ENCODE measurements around the gene BRDT.

DNA sequence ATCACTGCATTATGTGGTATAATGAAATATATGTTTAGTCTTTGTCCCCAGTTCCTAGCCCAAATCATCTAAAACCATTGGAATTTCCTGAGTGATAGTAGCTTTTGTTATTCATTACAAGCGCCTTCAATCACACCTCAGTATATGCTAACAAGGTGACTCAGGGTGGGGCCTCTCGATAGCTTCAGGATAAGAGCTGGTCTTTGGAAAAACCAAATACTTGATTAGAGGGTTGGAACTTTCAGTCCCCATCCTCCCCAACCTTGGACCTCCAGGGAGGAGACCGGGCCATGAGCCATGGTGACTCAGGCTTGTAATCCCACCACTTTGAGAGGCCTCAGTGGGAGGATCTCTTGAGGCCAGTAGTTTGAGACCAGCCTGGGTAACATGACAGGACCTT, 5.1 kb upstream of the BRDT start:
- TF ChIP-seq, protein P1, sequence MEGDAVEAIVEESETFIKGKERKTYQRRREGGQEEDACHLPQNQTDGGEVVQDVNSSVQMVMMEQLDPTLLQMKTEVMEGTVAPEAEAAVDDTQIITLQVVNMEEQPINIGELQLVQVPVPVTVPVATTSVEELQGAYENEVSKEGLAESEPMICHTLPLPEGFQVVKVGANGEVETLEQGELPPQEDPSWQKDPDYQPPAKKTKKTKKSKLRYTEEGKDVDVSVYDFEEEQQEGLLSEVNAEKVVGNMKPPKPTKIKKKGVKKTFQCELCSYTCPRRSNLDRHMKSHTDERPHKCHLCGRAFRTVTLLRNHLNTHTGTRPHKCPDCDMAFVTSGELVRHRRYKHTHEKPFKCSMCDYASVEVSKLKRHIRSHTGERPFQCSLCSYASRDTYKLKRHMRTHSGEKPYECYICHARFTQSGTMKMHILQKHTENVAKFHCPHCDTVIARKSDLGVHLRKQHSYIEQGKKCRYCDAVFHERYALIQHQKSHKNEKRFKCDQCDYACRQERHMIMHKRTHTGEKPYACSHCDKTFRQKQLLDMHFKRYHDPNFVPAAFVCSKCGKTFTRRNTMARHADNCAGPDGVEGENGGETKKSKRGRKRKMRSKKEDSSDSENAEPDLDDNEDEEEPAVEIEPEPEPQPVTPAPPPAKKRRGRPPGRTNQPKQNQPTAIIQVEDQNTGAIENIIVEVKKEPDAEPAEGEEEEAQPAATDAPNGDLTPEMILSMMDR (IDR thresholded peaks at IDR 0.05), result no peak
- no peak for TF ChIP-seq POLR2A (IDR thresholded peaks at IDR 0.05)

All from suprapubic skin (tissue), 3 donors.